KOPT-K1 (cell line): ENCODE measurements around the gene ADAMTS18.

ENCODE experiments used
- H3K27ac ChIP-seq: fragments of 200-600 bp; sonication (generic); 2 replicates; pipeline ENCODE4 v1.5.1; 2016; ENCODE audit warnings: antibody characterized with exemption, mild to moderate bottlenecking, low read depth, low read length; ENCODE audit not compliant: poor library complexity, severe bottlenecking
- H3K36me3 ChIP-seq: fragments of 200-600 bp; sonication (generic); 2 replicates; pipeline ENCODE4 v1.5.1; 2017; ENCODE audit warnings: antibody characterized with exemption, mild to moderate bottlenecking, low read length, moderate library complexity; ENCODE audit not compliant: insufficient read depth
- H3K9me3 ChIP-seq: fragments of 200-600 bp; sonication (generic); 2 replicates; pipeline ENCODE4 v1.5.1; 2017; ENCODE audit warnings: antibody characterized with exemption, low read length, mild to moderate bottlenecking; ENCODE audit not compliant: insufficient read depth, poor library complexity, severe bottlenecking

The ADAMTS18 gene

GRCh38 chr16:77387815-77388209 lies 47.0 kb downstream of the ADAMTS18 start:
- Histone ChIP-seq H3K36me3 (no peaks in the 10 kb centered on the region), H3K27ac (no peak overlapping the region), H3K9me3 (no peaks in the 10 kb centered on the region)

GRCh38 chr16:77386831-77387814 lies 47.7 kb downstream of the ADAMTS18 start:
- H3K9me3 ChIP-seq, result no peaks in the 10 kb centered on the region
- no peak overlapping the region for H3K27ac ChIP-seq
- H3K36me3 ChIP-seq, result no peaks in the 10 kb centered on the region

- Histone ChIP-seq H3K27ac (no peak overlapping the region), H3K36me3 (no peaks in the 10 kb centered on the region), H3K9me3 (no peaks in the 10 kb centered on the region)
These were observed 49.4 kb downstream of the ADAMTS18 start for GRCh38 chr16:77385481-77385880.

- no peaks in the 10 kb centered on the region for H3K9me3 ChIP-seq
- no peaks in the 10 kb centered on the region for H3K36me3 ChIP-seq
- H3K27ac ChIP-seq, result no peak overlapping the region
These were observed 51.1 kb downstream of the ADAMTS18 start for GRCh38 chr16:77383606-77384187.

- no peaks in the 10 kb centered on the region for H3K36me3 ChIP-seq
- H3K27ac ChIP-seq, result no peak overlapping the region
- no peaks in the 10 kb centered on the region for H3K9me3 ChIP-seq
These were observed 58.5 kb downstream of the ADAMTS18 start for GRCh38 chr16:77376358-77376757.

- no peaks in the 10 kb centered on the region for H3K9me3 ChIP-seq
These were observed 59.4 kb downstream of the ADAMTS18 start for GRCh38 chr16:77375396-77375795.

GRCh38 chr16:77374384-77374783 lies 60.5 kb downstream of the ADAMTS18 start:
- Histone ChIP-seq H3K27ac (no peak overlapping the region), H3K36me3 (no peaks in the 10 kb centered on the region), H3K9me3 (no peaks in the 10 kb centered on the region)

More at GRCh38 chr16:77375396-77375795, 59.4 kb downstream of the ADAMTS18 start:
- no peak overlapping the region for H3K27ac ChIP-seq
- H3K36me3 ChIP-seq, result no peaks in the 10 kb centered on the region

GRCh38 chr16:77373726-77374125 lies 61.1 kb downstream of the ADAMTS18 start:
- no peak overlapping the region for H3K27ac ChIP-seq
- H3K9me3 ChIP-seq, result no peaks in the 10 kb centered on the region
- no peaks in the 10 kb centered on the region for H3K36me3 ChIP-seq

- H3K27ac ChIP-seq, result no peak overlapping the region
- no peaks in the 10 kb centered on the region for H3K36me3 ChIP-seq
- H3K9me3 ChIP-seq, result no peaks in the 10 kb centered on the region
These were observed 70.1 kb downstream of the ADAMTS18 start for GRCh38 chr16:77364770-77365169.

GRCh38 chr16:77359065-77359502 lies 75.8 kb downstream of the ADAMTS18 start:
- H3K36me3 ChIP-seq, result no peaks in the 10 kb centered on the region
- H3K27ac ChIP-seq, result no peak overlapping the region
- H3K9me3 ChIP-seq, result no peaks in the 10 kb centered on the region

GRCh38 chr16:77353587-77354263 lies 81.1 kb downstream of the ADAMTS18 start:
- Histone ChIP-seq H3K9me3 (no peaks in the 10 kb centered on the region), H3K27ac (no peak overlapping the region), H3K36me3 (no peaks in the 10 kb centered on the region)

- Histone ChIP-seq H3K36me3 (no peaks in the 10 kb centered on the region), H3K9me3 (no peaks in the 10 kb centered on the region), H3K27ac (no peak overlapping the region)
These were observed 90.5 kb downstream of the ADAMTS18 start for GRCh38 chr16:77344341-77344740.

- no peak overlapping the region for H3K27ac ChIP-seq
- H3K9me3 ChIP-seq, result no peaks in the 10 kb centered on the region
- H3K36me3 ChIP-seq, result no peaks in the 10 kb centered on the region
These were observed 98.2 kb downstream of the ADAMTS18 start for GRCh38 chr16:77336637-77337036.

- no peaks in the 10 kb centered on the region for H3K36me3 ChIP-seq
- no peak overlapping the region for H3K27ac ChIP-seq
These were observed 99.1 kb downstream of the ADAMTS18 start for GRCh38 chr16:77335652-77336234.

GRCh38 chr16:77332792-77333191 lies 102.0 kb downstream of the ADAMTS18 start:
- no peaks in the 10 kb centered on the region for H3K36me3 ChIP-seq
- H3K9me3 ChIP-seq, result no peaks in the 10 kb centered on the region
- no peak overlapping the region for H3K27ac ChIP-seq

More at GRCh38 chr16:77335652-77336234, 99.1 kb downstream of the ADAMTS18 start:
- no peaks in the 10 kb centered on the region for H3K9me3 ChIP-seq
